NCI-H1930 (cell line): ENCODE results near the gene WDR55.
"Not testable (repeated sequence)": the region's sequence is repeated elsewhere in the genome, so short reads cannot be mapped to it uniquely, and the experiment has no call there.

Experiments used
- DNase-seq, 2 experiments: peaks; one replicate each; lab custom pipeline; 2025; lab: John Stamatoyannopoulos, UW

Gene WDR55

GRCh38 chr5:140710899-140711552 is 46.3 kb downstream of the WDR55 start:
- DNase-seq: peak; percentile 13 to 22

GRCh38 chr5:140711794-140712193 is 47.1 kb downstream of the WDR55 start:
- no peak for DNase-seq

GRCh38 chr5:140713562-140714094 is 48.9 kb downstream of the WDR55 start:
- no peak for DNase-seq

GRCh38 chr5:140716238-140716637 is 51.5 kb downstream of the WDR55 start:
- not testable (repeated sequence) for DNase-seq

- DNase-seq: no peak
These were observed 53.5 kb downstream of the WDR55 start for GRCh38 chr5:140718266-140718592.

GRCh38 chr5:140720738-140721137 is 56.0 kb downstream of the WDR55 start:
- not testable (repeated sequence) for DNase-seq

- not testable (repeated sequence) for DNase-seq
These were observed 56.7 kb downstream of the WDR55 start for GRCh38 chr5:140721395-140721794.
